GM12801 (cell line): ENCODE measurements around the gene PPEF2.

ENCODE experiments used
- CTCF ChIP-seq: IDR thresholded peaks from one replicate; pipeline ENCODE4 v1.5.1; 2011; ENCODE audit warnings: control low read depth; ENCODE audit not compliant: insufficient read length; ENCODE audit errors: extremely low read depth

The PPEF2 gene

GRCh38 chr4:75902352-75902751, at the start of gene PPEF2:
PPEF2 (minus strand) TSS chr4:75902452; CDS start chr4:75896325, 6,127 bp downstream.
- no peak for TF ChIP-seq CTCF

- TF ChIP-seq CTCF, result no peak
Observed at GRCh38 chr4:75950213-75950815, 48.1 kb upstream of the PPEF2 start.

- TF ChIP-seq CTCF, result no peak
Observed at GRCh38 chr4:75948822-75949444, 46.7 kb upstream of the PPEF2 start.

- no peak for TF ChIP-seq CTCF
Observed at GRCh38 chr4:75940692-75941253, 38.5 kb upstream of the PPEF2 start, which contains the start of gene NAAA. NAAA (minus strand) TSS chr4:75941013; CDS start chr4:75940949, 64 bp downstream.

- no peak for TF ChIP-seq CTCF
Observed at GRCh38 chr4:75939890-75940691, 37.8 kb upstream of the PPEF2 start.

- no peak for TF ChIP-seq CTCF
Observed at GRCh38 chr4:75935628-75936027, 33.4 kb upstream of the PPEF2 start.

GRCh38 chr4:75930152-75930551, 27.9 kb upstream of the PPEF2 start:
- TF ChIP-seq CTCF, result no peak
